Vagina (tissue), 2 donors: ENCODE measurements around the gene HABP2. TPM values are rescaled to one million over a fixed set of nuclear protein-coding genes. Genes with fewer than 3 reads are reported as not detected.

ENCODE experiments used
- DNase-seq, 2 donors: peaks; one replicate each; pipeline ENCODE4 v3.0.0-alpha.2; 2017; ENCODE audit errors: extremely low spot score in 2 of 2
- H3K27ac ChIP-seq: fragments of 200-600 bp; sonication (generic); one replicate; pipeline ENCODE4 v1.5.1; 2019
- H3K27me3 ChIP-seq: fragments of 200-600 bp; sonication (generic); one replicate; pipeline ENCODE4 v1.5.1; 2019
- H3K36me3 ChIP-seq, 2 donors: fragments of 200-600 bp; sonication (generic); one replicate each; pipeline ENCODE4 v1.5.1; 2017 to 2019
- H3K4me1 ChIP-seq: fragments of 200-600 bp; sonication (generic); one replicate; pipeline ENCODE4 v1.5.1; 2019
- H3K4me3 ChIP-seq, 2 donors: fragments of 200-600 bp; sonication (generic); 1 replicate in 1 of 2; 2 replicates in 1 of 2; pipeline ENCODE4 v1.5.1; 2016 to 2019
- H3K9me3 ChIP-seq: fragments of 200-600 bp; sonication (generic); one replicate; pipeline ENCODE4 v1.5.1; 2019
- CTCF ChIP-seq, 3 experiments: fragments of 450-650 bp in 2 of 3; fragments of 200-600 bp in 1 of 3; sonication (generic) in 1 of 3; IDR thresholded peaks; one replicate each; pipeline ENCODE4 v1.5.1; 2017 to 2019; ENCODE audit warnings: antibody characterized with exemption in 3 of 3, mild to moderate bottlenecking in 2 of 3, moderate library complexity in 2 of 3
- POLR2A ChIP-seq, 2 donors: fragments of 450-650 bp; IDR thresholded peaks; one replicate each; pipeline ENCODE4 v1.6.1; 2017; ENCODE audit warnings: antibody characterized with exemption in 2 of 2, mild to moderate bottlenecking in 2 of 2, moderate library complexity in 2 of 2
- POLR2AphosphoS5 ChIP-seq, 2 donors: sonication (generic); formaldehyde crosslinking; IDR thresholded peaks; one replicate each; pipeline ENCODE4 v1.9.0; 2017; ENCODE audit warnings: antibody characterized with exemption in 2 of 2, mild to moderate bottlenecking in 2 of 2, low read depth in 1 of 2; ENCODE audit not compliant: insufficient read depth in 1 of 2
- intact Hi-C: fragments of 100-400 bp; cut with DNase I; formaldehyde crosslinking; loops from one replicate; pipeline ENCODE4 v1.15.1; 2023
- total RNA-seq: library from RNA; depleted of rRNA; stranded (reverse); fragments of >200 nt; gene quantifications from one replicate; pipeline ENCODE4 v1.2.3, GENCODE V29; 2016

Gene HABP2
- total RNA-seq, 1 donor from 2014 or later: not detected

- TF ChIP-seq CTCF (IDR thresholded peaks at IDR 0.05) (no peak), POLR2A (IDR thresholded peaks at IDR 0.05) (no peak), POLR2AphosphoS5 (IDR thresholded peaks at IDR 0.05; ENCODE audit: insufficient read depth in 1 of 2, low read depth in 1 of 2) (no peak)
- Histone ChIP-seq H3K4me1 (no peaks in the 10 kb centered on the region), H3K9me3 (no peaks in the 10 kb centered on the region), H3K27me3 (no peaks in the 10 kb centered on the region), H3K4me3 (no peak overlapping the region), H3K27ac (no peak overlapping the region), H3K36me3 (no peaks in the 10 kb centered on the region)
- no peak for DNase-seq
- intact Hi-C loops: no loop called here
Measured at GRCh38 chr10:113581092-113581491, 28.2 kb downstream of the HABP2 start.

- H3K36me3 ChIP-seq: no peaks in the 10 kb centered on the region
- no peak for DNase-seq
- intact Hi-C loops: no loop called here
- no peaks in the 10 kb centered on the region for H3K9me3 ChIP-seq
- no peak overlapping the region for H3K27ac ChIP-seq
- TF ChIP-seq POLR2A (IDR thresholded peaks at IDR 0.05): no peak
- no peak for TF ChIP-seq CTCF (IDR thresholded peaks at IDR 0.05)
- TF ChIP-seq POLR2AphosphoS5 (IDR thresholded peaks at IDR 0.05; ENCODE audit: insufficient read depth in 1 of 2, low read depth in 1 of 2): no peak
- H3K4me1 ChIP-seq: no peaks in the 10 kb centered on the region
- H3K27me3 ChIP-seq: no peaks in the 10 kb centered on the region
- H3K4me3 ChIP-seq: no peak overlapping the region
Measured at GRCh38 chr10:113583571-113583970, 30.7 kb downstream of the HABP2 start.

- Histone ChIP-seq H3K27ac (no peak overlapping the region), H3K27me3 (no peaks in the 10 kb centered on the region), H3K4me3 (no peak overlapping the region), H3K9me3 (no peaks in the 10 kb centered on the region), H3K4me1 (no peaks in the 10 kb centered on the region), H3K36me3 (no peaks in the 10 kb centered on the region)
- DNase-seq: no peak
- TF ChIP-seq POLR2AphosphoS5 (IDR thresholded peaks at IDR 0.05; ENCODE audit: insufficient read depth in 1 of 2, low read depth in 1 of 2) (no peak), POLR2A (IDR thresholded peaks at IDR 0.05) (no peak), CTCF (IDR thresholded peaks at IDR 0.05) (no peak)
- intact Hi-C loops: no loop called here
Measured at GRCh38 chr10:113585949-113586348, 33.1 kb downstream of the HABP2 start.

GRCh38 chr10:113589201-113589770 is 36.4 kb downstream of the HABP2 start:
- Histone ChIP-seq H3K9me3 (no peaks in the 10 kb centered on the region), H3K27me3 (no peaks in the 10 kb centered on the region), H3K36me3 (no peaks in the 10 kb centered on the region), H3K4me1 (no peaks in the 10 kb centered on the region), H3K4me3 (no peak overlapping the region), H3K27ac (no peak overlapping the region)
- TF ChIP-seq POLR2AphosphoS5 (IDR thresholded peaks at IDR 0.05; ENCODE audit: insufficient read depth in 1 of 2, low read depth in 1 of 2) (no peak), POLR2A (IDR thresholded peaks at IDR 0.05) (no peak), CTCF (IDR thresholded peaks at IDR 0.05) (no peak)
- DNase-seq: no peak
- intact Hi-C loops: no loop called here

- no peak overlapping the region for H3K4me3 ChIP-seq
- no peak overlapping the region for H3K27ac ChIP-seq
- TF ChIP-seq CTCF (IDR thresholded peaks at IDR 0.05) (no peak), POLR2AphosphoS5 (IDR thresholded peaks at IDR 0.05; ENCODE audit: insufficient read depth in 1 of 2, low read depth in 1 of 2) (no peak), POLR2A (IDR thresholded peaks at IDR 0.05) (no peak)
- intact Hi-C loops: no loop called here
- H3K4me1 ChIP-seq: no peaks in the 10 kb centered on the region
- no peak for DNase-seq
- H3K27me3 ChIP-seq: no peaks in the 10 kb centered on the region
- no peaks in the 10 kb centered on the region for H3K9me3 ChIP-seq
- H3K36me3 ChIP-seq: no peaks in the 10 kb centered on the region
Measured at GRCh38 chr10:113590581-113590980, 37.7 kb downstream of the HABP2 start.
